ENCODE data around the gene NEDD4L.

The NEDD4L gene

DNA sequence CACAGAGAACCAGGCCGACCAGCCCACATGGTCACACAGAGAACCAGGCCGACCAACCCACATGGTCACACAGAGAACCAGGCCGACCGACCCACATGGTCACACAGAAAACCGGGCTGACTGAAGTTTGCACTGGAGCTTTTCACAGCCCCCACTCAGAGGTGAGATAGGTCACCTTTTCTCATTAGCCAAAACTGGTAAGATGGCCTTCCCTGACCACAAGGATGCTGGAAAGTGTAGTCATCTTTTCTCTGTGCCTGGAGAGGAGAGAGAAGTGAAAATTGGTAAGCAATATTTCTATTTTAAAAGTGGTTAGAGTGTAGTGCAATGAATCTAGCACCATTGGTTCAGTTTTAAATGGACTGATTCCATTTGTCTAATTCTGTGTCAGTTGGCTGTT lies 247.1 kb downstream of the NEDD4L start:
- no peaks in the 10 kb centered on the region for H3K4me1 ChIP-seq
- H3K27me3 ChIP-seq = no peaks in the 10 kb centered on the region
- H3K9me3 ChIP-seq = no peaks in the 10 kb centered on the region
- no peak overlapping the region for H3K4me3 ChIP-seq (ENCODE audit: low read depth, low read length)
- H3K36me3 ChIP-seq = no peaks in the 10 kb centered on the region
- no peak for TF ChIP-seq CTCF (IDR thresholded peaks at IDR 0.05; ENCODE audit: low read depth, low read length)
- DNase-seq = no peak

- TF ChIP-seq CTCF (IDR thresholded peaks at IDR 0.05; ENCODE audit: low read depth, low read length) = no peak
Observed at GRCh38 chr18:58292638-58293037, 248.6 kb downstream of the NEDD4L start.

DNA sequence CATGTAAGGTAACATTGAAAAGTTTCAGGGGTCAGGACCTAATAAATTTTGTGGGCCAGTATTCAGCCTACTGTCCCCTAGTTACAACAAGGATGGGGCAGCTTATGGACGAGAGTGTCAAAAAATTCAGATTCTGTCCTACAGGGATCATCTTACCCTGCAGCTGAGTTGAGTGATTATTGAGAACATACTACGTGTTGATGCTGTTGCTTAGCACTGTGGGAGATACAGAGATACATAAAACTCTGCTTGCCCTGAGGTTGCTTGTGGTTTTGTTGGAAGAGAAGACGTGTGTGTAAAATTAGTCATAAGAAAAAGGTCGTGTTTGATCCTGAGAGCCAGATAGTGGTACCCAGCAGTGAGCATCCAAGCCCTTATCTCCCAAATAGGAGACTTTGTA lies 253.2 kb downstream of the NEDD4L start:
- H3K4me1 ChIP-seq = no peaks in the 10 kb centered on the region

More at GRCh38 chr18:58292638-58293037, 248.6 kb downstream of the NEDD4L start:
- Histone ChIP-seq H3K4me3 (ENCODE audit: low read depth, low read length) (no peak overlapping the region), H3K4me1 (no peaks in the 10 kb centered on the region), H3K9me3 (no peaks in the 10 kb centered on the region), H3K27me3 (no peaks in the 10 kb centered on the region), H3K36me3 (no peaks in the 10 kb centered on the region)
- no peak for DNase-seq

GRCh38 chr18:58298251-58299134 lies 254.5 kb downstream of the NEDD4L start:
- Histone ChIP-seq H3K4me1 (no peaks in the 10 kb centered on the region), H3K27me3 (no peaks in the 10 kb centered on the region), H3K9me3 (no peaks in the 10 kb centered on the region), H3K36me3 (no peaks in the 10 kb centered on the region), H3K4me3 (ENCODE audit: low read depth, low read length) (no peak overlapping the region)
- no peak for DNase-seq
- TF ChIP-seq CTCF (IDR thresholded peaks at IDR 0.05; ENCODE audit: low read depth, low read length) = no peak

More for the DNA sequence above, 253.2 kb downstream of the NEDD4L start:
- H3K4me3 ChIP-seq (ENCODE audit: low read depth, low read length) = no peak overlapping the region
- no peaks in the 10 kb centered on the region for H3K36me3 ChIP-seq
- TF ChIP-seq CTCF (IDR thresholded peaks at IDR 0.05; ENCODE audit: low read depth, low read length) = no peak
- no peaks in the 10 kb centered on the region for H3K27me3 ChIP-seq
- H3K9me3 ChIP-seq = no peaks in the 10 kb centered on the region
- no peak for DNase-seq

- Histone ChIP-seq H3K9me3 (no peaks in the 10 kb centered on the region), H3K36me3 (no peaks in the 10 kb centered on the region), H3K27me3 (no peaks in the 10 kb centered on the region), H3K4me3 (ENCODE audit: low read depth, low read length) (no peak overlapping the region), H3K4me1 (no peaks in the 10 kb centered on the region)
- no peak for DNase-seq
- TF ChIP-seq CTCF (IDR thresholded peaks at IDR 0.05; ENCODE audit: low read depth, low read length) = no peak
Observed at GRCh38 chr18:58299135-58299473, 255.1 kb downstream of the NEDD4L start.

GRCh38 chr18:58299936-58300335 lies 255.9 kb downstream of the NEDD4L start:
- H3K9me3 ChIP-seq = no peaks in the 10 kb centered on the region
- no peak overlapping the region for H3K4me3 ChIP-seq (ENCODE audit: low read depth, low read length)
- H3K27me3 ChIP-seq = no peaks in the 10 kb centered on the region
- no peak for DNase-seq
- TF ChIP-seq CTCF (IDR thresholded peaks at IDR 0.05; ENCODE audit: low read depth, low read length) = no peak
- no peaks in the 10 kb centered on the region for H3K4me1 ChIP-seq
- H3K36me3 ChIP-seq = no peaks in the 10 kb centered on the region
